M059J (cell line): ENCODE measurements around the gene NUP153. TPM values are rescaled to one million over a fixed set of nuclear protein-coding genes. Genes with fewer than 3 reads are reported as not detected.

ENCODE experiments used
- total RNA-seq: library from RNA; depleted of rRNA; stranded (reverse); fragments of >200 nt; shearing (Covaris generic); gene quantifications from 2 replicates; pipeline ENCODE4 v1.2.3, GENCODE V29; 2014; rRNA removed

Gene NUP153
- total RNA-seq, 1 experiment from 2014 or later = 68.8 TPM

Other genes starting within 250 kb of the NUP153 start
- gene FAM8A1, start 106.6 kb downstream of the NUP153 start, total RNA-seq = 13.0 and 19.7 TPM in 2 replicates